OCI-LY3 (cell line): Measurements from ENCODE around the gene TRAF3.

Experiments used
- H2AFZ ChIP-seq: fragments of 200-600, 300-600 bp; shearing (Covaris generic); 2 replicates; pipeline ENCODE4 v1.6.0; 2014; ENCODE audit warnings: antibody characterized with exemption, low read depth, low read length
- H3K27ac ChIP-seq: fragments of 200-600, 300-600 bp; sonication (generic); 2 replicates; pipeline ENCODE4 v1.5.1; 2014; ENCODE audit warnings: mild to moderate bottlenecking, low read length, moderate library complexity, mixed read lengths
- H3K27me3 ChIP-seq: fragments of 200-600, 300-600 bp; sonication (generic); 2 replicates; pipeline ENCODE4 v1.6.1; 2014; ENCODE audit warnings: low read depth, low read length, mixed read lengths
- H3K36me3 ChIP-seq: fragments of 200-600, 300-600 bp; sonication (generic); replicated peaks from 2 replicates; pipeline ENCODE3; 2014; ENCODE audit warnings: low read depth, low read length, mixed read lengths
- H3K4me1 ChIP-seq: fragments of 300-600, 200-600 bp; sonication (generic); 2 replicates; pipeline ENCODE4 v1.6.1; 2014; ENCODE audit warnings: low read length, mixed read lengths
- H3K4me2 ChIP-seq: fragments of 200-600, 300-600 bp; sonication (generic); 2 replicates; pipeline ENCODE4 v1.6.1; 2014; ENCODE audit warnings: low read length, mixed read lengths
- H3K4me3 ChIP-seq: fragments of 300-600, 200-600 bp; sonication (generic); 2 replicates; pipeline ENCODE4 v1.5.1; 2014; ENCODE audit warnings: antibody characterized with exemption, mild to moderate bottlenecking, low read length, moderate library complexity
- H3K79me2 ChIP-seq: fragments of 300-600, 200-600 bp; shearing (Covaris generic); 2 replicates; pipeline ENCODE4 v1.6.1; 2014; ENCODE audit warnings: mild to moderate bottlenecking, low read length, mixed read lengths
- H3K9ac ChIP-seq: fragments of 300-600, 200-600 bp; shearing (Covaris generic); 2 replicates; pipeline ENCODE4 v1.6.0; 2014; ENCODE audit warnings: mild to moderate bottlenecking, low read length, moderate library complexity
- H3K9me3 ChIP-seq: fragments of 200-600, 300-600 bp; shearing (Covaris generic); 2 replicates; pipeline ENCODE4 v1.6.1; 2014; ENCODE audit warnings: low read length, mixed read lengths; ENCODE audit not compliant: insufficient read depth
- H4K20me1 ChIP-seq: fragments of 200-600, 300-600 bp; sonication (generic); 2 replicates; pipeline ENCODE4 v1.6.1; 2016; ENCODE audit warnings: low read length, mixed read lengths; ENCODE audit not compliant: insufficient read depth
- CTCF ChIP-seq: fragments of 200-600, 300-600 bp; sonication (generic); IDR thresholded peaks from 2 replicates; pipeline ENCODE4 v1.5.1; 2014; ENCODE audit warnings: antibody characterized with exemption, low read length, low read depth
- EZH2phosphoT487 ChIP-seq: fragments of 200-600 bp; shearing (Covaris generic); IDR thresholded peaks from 2 replicates; pipeline ENCODE4 v1.6.1; 2018; ENCODE audit warnings: antibody characterized with exemption, mixed run types, low read depth

TRAF3 gene

DNA sequence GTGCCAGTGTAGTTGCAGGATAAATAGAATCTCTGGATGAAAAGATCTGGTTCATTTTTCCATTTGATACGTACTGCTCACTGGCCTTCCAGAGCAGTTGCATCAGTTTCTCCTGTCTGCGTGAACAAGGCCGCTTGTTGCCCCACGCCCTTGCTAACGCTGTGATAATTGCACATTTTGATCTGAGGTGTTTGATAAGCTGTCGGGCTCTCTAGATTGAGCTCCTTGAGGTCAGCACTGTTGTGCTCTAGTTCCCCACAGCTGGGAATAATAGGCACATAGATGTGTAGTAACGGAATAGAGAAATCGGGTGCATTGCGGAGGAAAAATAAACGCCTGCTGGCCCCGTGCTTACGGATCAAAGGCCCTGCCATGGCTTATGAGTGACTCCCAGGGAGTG, 42.8 kb upstream of the TRAF3 start:
- H3K36me3 ChIP-seq = no peaks in the 10 kb centered on the region
- H3K4me3 ChIP-seq = no peak overlapping the region
- H3K79me2 ChIP-seq = no peaks in the 10 kb centered on the region
- H3K4me1 ChIP-seq = no peaks in the 10 kb centered on the region
- no peak overlapping the region for H3K9ac ChIP-seq
- no peaks in the 10 kb centered on the region for H3K9me3 ChIP-seq
- H3K27me3 ChIP-seq = no peaks in the 10 kb centered on the region
- H2AFZ ChIP-seq = no peak overlapping the region
- TF ChIP-seq EZH2phosphoT487 (no peak), CTCF (no peak)
- no peak overlapping the region for H3K4me2 ChIP-seq
- no peaks in the 10 kb centered on the region for H4K20me1 ChIP-seq
- H3K27ac ChIP-seq = no peak overlapping the region

- Histone ChIP-seq H3K9ac (no peak overlapping the region), H4K20me1 (no peaks in the 10 kb centered on the region), H2AFZ (no peak overlapping the region), H3K27ac (no peak overlapping the region), H3K4me1 (no peaks in the 10 kb centered on the region), H3K36me3 (peaks cover 3% of the 10 kb centered on the region), H3K4me3 (no peak overlapping the region), H3K79me2 (no peaks in the 10 kb centered on the region), H3K27me3 (no peaks in the 10 kb centered on the region), H3K4me2 (no peak overlapping the region), H3K9me3 (no peaks in the 10 kb centered on the region)
- TF ChIP-seq EZH2phosphoT487 (no peak), CTCF (no peak)
These were observed 40.3 kb upstream of the TRAF3 start for GRCh38 chr14:102736956-102737355.

DNA sequence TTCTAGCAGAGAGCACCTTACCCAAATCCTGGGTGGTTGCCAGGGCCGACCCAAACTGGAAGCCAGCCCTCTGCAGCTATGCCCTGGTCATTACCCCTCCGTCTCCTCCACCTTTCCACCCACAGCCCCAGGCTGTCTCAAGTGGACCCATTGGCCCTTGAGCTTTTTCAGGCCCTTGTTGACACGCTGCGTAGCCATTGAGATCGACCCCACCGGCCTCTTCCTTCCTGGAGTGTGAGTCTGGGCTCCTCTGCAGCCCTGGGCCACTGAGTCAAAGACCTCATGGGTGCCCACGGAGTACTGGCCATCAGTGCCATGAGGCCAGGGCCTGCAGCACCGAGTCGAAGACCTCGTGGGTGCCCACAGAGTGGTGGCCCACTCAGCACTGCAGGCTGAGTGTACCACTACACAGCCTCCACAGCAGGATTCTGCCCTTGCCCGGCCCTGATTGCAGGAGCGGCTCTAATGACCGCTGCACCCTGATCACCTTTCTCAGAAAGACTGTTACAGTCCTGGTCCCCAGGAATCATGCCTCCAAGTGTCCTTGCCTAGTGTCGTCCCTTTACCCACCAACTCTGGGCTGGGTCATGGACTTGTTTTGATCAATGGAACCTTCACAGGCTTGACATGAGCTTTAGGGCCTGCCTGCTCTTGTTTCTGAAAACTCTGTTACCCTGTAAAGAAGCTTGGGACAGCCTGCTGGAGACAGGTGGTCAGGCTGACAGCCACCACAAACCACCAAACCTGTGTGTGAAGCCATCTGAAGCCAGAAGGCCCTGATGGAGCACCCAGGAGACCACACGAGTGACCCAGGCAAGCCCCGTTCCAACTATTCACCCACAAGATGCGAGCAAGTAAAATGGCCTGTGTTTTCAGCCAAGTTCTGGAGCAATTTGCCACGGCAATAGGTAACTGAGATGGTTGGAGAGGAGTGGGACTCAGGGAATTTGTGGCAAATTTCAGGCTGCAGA, 39.6 kb upstream of the TRAF3 start:
- H3K9ac ChIP-seq = no peak overlapping the region
- TF ChIP-seq EZH2phosphoT487 (no peak), CTCF (no peak)
- H3K9me3 ChIP-seq = no peaks in the 10 kb centered on the region

GRCh38 chr14:102738373-102739189, 38.7 kb upstream of the TRAF3 start:
- H3K4me2 ChIP-seq = no peak overlapping the region
- H3K36me3 ChIP-seq = peaks cover 3% of the 10 kb centered on the region
- no peak overlapping the region for H3K27ac ChIP-seq
- TF ChIP-seq EZH2phosphoT487 (no peak), CTCF (no peak)
- H3K9me3 ChIP-seq = no peaks in the 10 kb centered on the region
- no peaks in the 10 kb centered on the region for H3K4me1 ChIP-seq
- no peak overlapping the region for H2AFZ ChIP-seq
- no peaks in the 10 kb centered on the region for H3K79me2 ChIP-seq
- H4K20me1 ChIP-seq = no peaks in the 10 kb centered on the region
- H3K4me3 ChIP-seq = no peak overlapping the region
- no peak overlapping the region for H3K9ac ChIP-seq
- H3K27me3 ChIP-seq = no peaks in the 10 kb centered on the region

More for the DNA sequence above, 39.6 kb upstream of the TRAF3 start:
- Histone ChIP-seq H3K27ac (no peak overlapping the region), H3K79me2 (no peaks in the 10 kb centered on the region), H3K4me3 (no peak overlapping the region), H3K4me2 (no peak overlapping the region), H3K27me3 (no peaks in the 10 kb centered on the region), H2AFZ (no peak overlapping the region), H4K20me1 (no peaks in the 10 kb centered on the region), H3K36me3 (peaks cover 3% of the 10 kb centered on the region), H3K4me1 (no peaks in the 10 kb centered on the region)
